Measurements from ENCODE around the gene ABCG4.
"Not testable (repeated sequence)": the region's sequence is repeated elsewhere in the genome, so short reads cannot be mapped to it uniquely, and the experiment has no call there.

Gene ABCG4

DNA sequence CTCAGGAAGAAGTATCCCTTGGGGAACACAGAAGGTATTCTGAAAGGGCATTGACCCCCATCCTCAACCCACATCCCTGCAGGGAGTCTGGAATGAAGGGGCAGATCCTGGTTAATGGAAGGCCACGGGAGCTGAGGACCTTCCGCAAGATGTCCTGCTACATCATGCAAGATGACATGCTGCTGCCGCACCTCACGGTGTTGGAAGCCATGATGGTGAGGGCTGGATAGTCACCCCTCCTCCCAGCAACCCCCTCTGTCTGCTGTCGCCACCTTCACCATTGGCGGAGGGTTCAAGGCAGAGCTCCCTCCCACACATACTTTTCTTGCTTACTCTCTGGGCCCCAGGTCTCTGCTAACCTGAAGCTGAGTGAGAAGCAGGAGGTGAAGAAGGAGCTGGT is 5.3 kb downstream of the ABCG4 start:
- no peak for DNase-seq (ENCODE audit: low read depth)

DNA sequence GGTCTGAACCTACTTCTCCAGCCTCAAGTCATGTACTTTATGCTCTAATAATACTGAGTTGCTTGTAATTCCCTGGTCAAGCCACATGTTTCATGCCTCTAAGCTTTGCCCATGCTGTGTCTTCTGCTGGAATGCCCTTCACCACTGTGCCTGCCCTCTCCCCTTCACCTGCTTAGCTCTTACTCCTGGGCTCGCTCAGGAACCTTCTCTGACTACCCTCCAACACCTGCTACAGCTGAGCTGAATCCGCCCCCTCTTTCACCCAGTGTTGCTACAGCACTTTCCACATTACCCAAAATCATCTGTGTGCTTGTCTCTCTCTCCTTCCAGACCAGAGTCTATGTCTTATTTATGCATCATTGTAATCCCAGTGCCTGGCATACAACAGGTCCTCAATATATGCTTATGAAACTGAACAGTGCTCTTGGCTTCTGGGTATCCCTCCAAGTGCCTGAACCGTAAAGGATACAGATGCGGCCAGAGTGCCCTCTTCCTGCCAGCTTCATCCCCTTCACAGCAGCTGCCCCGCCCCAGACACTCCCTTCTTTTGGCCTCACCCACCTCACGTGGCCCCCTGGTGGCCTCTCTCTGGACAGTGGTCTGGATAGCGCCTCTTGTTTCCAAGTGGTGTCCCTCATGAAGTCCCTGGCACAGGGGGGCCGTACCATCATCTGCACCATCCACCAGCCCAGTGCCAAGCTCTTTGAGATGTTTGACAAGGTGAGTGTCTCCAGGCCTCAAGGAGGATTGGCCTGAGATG is 7.1 kb downstream of the ABCG4 start:
- DNase-seq (ENCODE audit: low read depth), result no peak

DNA sequence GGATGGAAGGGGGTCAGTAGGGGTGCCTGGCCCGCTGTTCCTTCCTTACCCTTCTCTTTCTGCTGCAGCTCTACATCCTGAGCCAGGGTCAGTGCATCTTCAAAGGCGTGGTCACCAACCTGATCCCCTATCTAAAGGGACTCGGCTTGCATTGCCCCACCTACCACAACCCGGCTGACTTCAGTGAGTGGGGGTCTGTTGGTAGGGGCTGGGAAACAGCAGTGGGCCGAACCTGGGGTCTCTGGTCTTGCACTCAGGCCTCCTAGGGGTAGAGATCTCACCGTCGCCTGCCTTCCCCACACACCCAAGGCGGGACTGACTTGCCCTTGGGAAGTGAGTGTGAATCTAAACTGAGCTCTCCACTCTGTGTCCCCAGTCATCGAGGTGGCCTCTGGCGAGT is 7.6 kb downstream of the ABCG4 start:
- no peak for DNase-seq (ENCODE audit: low read depth)

DNA sequence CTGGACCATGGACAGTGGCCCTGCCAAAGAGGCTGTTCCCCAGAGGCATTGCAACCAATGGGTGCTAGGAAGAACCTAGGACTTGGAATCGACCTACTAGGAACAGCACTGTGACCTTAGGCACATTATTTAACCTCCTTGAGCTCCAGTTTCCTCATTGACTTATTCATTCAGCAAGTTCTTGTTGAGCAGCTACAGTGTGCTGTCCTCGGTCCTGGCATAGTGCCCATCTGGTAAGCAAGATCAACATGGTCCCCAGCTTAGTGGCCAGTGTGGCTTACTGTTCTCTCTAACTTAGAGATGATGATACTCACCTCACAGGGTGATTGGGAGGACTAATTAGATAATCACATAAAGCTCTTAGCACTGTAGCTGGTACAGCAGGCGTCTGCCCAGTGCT is 8.2 kb downstream of the ABCG4 start:
- DNase-seq (ENCODE audit: low read depth), result no peak

DNA sequence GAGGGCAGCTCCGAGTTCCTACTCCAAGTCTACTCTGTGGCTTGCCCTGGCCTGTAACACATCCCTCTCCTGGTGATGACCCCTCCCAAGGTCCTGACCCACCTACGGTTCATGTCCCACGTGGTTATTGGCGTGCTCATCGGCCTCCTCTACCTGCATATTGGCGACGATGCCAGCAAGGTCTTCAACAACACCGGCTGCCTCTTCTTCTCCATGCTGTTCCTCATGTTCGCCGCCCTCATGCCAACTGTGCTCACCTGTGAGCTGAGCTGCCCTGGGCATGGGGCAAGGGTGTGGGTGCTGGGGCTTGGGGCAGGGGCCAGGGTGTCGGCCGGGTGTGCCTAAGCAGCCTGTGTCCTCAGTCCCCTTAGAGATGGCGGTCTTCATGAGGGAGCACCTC is 9.6 kb downstream of the ABCG4 start:
- no peak for DNase-seq (ENCODE audit: low read depth)

DNA sequence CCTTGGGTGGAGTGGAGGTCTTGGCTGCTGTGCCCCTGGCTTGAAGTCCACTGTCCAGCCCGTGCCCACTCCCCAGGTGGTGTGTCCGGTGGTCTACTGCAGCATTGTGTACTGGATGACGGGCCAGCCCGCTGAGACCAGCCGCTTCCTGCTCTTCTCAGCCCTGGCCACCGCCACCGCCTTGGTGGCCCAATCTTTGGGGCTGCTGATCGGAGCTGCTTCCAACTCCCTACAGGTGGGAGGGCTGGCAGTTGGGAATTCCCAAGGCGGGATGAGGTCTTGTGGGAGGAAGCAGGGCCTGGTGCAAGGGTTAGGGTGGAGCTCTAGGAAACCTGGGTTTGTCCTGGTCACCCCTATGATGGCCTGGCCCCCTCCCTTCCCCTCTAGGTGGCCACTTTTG is 11.3 kb downstream of the ABCG4 start:
- no peak for DNase-seq (ENCODE audit: low read depth)

DNA sequence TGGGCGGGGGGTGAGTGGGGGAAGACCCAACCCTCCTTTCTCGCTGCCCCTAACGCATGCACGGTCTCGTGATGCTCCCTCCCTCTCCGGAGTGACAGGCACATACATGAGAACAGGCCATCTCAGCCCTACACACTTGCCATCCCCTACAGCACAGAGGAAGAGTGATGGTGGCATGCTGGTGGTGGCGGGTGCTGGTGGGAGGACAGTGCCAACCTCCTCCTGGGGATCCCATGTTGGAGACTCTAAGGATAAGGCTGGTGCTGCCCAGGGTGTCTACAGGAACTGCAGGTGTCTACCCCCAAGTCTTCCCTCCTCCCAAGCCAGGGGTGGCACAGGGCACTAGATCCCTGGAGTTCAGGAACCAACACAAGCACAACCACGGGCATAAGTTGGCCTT is 13.0 kb downstream of the ABCG4 start:
- no peak for DNase-seq (ENCODE audit: low read depth)

DNA sequence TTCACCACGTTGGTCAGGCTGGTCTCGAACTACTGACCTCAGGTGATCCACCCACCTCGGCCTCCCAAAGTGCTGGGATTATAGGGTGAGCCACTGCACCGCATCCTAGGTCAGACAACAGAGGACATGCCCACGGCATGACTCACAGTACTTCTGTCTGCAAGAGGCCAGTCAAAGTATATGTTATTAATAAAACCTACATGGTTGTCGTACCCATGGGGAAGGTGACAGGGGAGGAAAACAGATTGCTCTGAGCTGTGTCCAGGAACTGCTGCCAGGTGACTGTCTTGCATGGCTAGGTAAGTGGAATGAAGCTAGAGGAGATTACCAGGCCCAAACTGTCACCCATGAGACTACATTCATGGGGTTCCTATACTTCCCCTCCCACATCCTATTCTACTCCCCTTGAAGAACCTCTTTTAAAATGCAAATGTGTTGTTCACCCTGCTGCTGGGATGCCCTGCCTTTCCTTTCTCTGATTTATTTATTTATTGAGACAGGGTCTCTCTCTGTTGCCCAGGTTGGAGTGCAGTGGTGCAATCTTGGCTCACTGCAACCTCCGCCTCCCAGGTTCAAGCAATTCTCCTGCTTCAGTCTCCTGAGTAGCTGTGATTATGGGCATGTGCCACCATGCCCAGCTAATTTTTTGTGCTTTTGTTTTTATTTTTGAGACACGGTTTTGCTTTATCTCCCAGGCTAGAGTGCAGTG is 17.7 kb downstream of the ABCG4 start:
- no peak for DNase-seq (ENCODE audit: low read depth)

DNA sequence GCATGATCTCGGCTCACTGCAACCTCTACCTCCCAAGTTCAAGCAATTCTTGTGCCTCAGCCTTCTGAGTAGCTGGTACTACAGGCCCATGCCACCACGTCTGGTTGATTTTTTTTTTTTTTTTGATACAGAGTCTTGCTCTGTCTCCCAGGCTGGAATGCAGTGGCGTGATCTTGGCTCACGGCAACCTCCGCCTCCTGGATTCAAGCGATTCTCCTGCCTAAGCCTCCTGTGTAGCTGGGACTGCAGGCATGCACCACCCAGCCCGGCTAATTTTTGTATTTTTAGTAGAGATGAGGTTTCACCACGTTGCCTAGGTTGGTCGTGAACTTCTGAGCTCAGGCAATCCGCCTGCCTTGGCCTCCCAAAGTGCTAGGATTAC is 18.2 kb downstream of the ABCG4 start:
- DNase-seq (ENCODE audit: low read depth), result not testable (repeated sequence)

DNA sequence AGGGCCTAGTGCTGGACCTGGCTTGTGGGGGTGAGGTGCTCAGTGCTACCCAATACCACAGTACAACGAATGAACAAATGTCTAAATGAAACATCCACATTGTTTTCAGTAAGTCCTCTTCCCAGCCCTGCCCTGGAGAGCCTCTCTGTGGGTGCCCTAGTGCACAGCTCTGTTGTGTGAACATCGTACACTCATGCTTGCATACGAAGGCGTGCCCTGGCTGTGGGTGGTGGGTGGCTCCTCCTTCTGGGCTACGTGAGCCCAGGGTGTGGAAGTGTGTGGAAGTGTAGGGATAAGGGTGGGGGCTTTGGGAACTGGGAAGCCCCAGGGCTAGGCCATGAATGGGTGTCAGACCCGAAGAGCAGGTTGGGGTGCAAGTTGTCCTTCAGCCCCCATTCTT is 19.1 kb downstream of the ABCG4 start:
- DNase-seq (ENCODE audit: low read depth), result no peak

DNA sequence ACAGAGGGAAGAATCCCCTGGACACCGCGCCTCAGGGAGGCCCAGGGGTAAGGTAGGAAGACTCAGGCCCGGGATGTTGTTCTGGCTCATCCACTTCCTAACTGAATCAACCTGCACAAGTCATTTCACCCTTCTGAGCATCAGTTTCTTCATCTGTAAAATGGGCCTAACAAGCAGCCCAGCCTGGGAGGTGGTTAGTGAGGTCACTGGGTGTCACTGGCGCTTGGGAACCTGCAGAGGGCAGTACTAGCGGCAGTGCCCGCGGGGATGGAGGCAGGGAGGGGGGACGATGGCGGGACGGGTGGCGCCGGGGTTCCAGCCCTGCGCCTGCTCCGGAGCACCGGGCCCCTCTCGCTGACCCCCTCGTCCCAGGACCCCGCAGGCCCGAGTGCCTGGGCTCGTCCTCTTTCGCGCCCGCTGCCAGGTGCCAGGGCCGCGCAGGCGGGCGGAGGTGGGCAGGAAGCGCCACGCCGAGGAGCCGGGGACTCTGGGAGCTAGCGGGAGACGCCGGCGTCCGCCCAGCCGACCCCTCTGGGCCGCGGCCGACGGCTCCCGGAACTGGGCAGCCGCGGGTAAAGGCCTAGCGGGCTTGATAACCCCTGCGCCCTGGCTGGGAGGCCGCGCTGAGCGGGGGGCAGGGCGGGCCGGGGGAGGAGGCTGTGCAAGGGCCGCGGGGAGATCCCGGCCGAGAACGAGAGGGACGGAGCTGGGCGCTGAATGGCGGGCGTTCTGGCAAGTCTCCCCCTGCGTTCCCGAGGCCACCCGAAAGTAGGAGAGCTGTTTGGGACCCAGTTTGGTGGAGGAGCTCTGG is 19.8 kb downstream of the ABCG4 start, which contains the start of gene NLRX1:
Gene NLRX1, plus strand, starts transcription at position 255 of the 811 bp plus-strand sequence. CDS start 2,679 bp downstream, outside the sequence.
- peak; percentile 72 for DNase-seq (ENCODE audit: low read depth)

DNA sequence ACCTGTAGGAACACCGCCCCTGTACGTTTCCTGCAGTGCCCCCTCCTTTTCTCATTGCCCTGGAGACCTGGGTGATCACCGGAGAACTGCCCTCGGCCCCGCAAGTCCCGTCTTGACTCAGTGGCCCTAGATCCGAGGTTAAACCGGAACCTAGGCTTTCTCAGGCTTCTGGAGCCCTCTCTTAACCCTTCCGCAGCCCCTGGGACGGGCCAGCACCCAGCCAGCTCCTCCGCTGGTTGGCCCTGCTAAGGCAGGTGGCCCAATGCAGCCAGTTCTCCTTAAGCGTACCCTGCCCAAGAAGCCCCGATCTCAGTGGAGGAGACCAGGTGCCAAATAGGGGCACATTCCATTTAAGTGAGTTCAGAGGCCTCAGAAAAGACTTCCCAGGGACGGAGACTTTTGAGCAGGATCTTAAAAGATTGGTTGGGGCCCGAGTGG is 20.4 kb downstream of the ABCG4 start:
- no peak for DNase-seq (ENCODE audit: low read depth)

DNA sequence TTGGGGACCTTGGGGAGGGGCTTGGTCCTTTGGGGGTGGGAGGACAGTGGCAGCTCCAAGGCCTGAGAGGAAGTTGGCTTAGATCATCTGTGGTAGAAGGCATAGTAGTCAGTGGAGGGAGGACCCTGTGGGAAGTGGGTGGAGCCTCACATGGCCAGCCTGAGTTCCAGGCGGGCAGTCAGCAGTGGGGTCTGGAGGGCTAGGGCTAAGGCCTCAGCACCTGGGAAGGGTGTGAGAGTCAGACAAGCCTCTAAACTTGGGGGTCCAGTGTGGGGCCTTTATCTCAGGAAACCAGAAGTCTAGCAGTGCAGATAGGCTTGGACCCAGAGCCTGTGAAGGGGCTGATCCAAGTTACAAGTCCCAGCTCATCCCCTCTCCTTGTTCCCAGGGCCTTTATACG is 23.7 kb downstream of the ABCG4 start:
- DNase-seq (ENCODE audit: low read depth), result no peak

DNA sequence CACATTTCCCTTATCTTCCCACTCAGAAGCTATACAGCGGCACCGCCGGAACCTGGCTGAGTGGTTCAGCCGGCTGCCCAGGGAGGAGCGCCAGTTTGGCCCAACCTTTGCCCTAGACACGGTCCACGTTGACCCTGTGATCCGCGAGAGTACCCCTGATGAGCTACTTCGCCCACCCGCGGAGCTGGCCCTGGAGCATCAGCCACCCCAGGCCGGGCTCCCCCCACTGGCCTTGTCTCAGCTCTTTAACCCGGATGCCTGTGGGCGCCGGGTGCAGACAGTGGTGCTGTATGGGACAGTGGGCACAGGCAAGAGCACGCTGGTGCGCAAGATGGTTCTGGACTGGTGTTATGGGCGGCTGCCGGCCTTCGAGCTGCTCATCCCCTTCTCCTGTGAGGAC is 24.6 kb downstream of the ABCG4 start:
- no peak for DNase-seq (ENCODE audit: low read depth)

DNA sequence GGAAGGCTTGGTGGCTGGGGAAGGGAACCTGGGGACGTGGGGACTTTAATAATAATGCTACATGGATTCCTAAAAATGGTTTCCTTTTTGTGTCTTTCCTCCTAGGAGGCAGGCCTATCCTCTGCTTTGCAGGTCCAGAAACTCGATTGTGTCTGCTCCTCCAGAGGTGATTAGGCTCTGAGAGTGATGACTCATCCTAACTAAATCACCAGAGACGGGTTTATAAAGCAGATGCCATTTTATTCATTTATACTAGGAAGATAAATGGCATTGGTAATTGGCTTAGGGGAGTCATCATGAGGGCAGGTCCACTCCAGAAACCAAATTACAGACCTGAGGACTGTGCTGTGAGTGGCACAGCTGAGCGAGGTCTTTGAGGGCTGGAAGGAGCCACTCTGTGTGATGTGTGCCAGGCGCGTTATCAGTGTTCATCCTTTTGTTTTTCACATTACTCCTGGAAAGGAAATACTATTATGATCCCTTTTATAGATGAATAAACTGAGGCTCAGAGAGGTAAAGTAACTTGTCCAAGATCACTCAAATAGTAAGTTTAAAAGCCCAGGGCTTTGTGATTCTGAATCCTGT is 26.7 kb downstream of the ABCG4 start:
- DNase-seq (ENCODE audit: low read depth), result no peak

DNA sequence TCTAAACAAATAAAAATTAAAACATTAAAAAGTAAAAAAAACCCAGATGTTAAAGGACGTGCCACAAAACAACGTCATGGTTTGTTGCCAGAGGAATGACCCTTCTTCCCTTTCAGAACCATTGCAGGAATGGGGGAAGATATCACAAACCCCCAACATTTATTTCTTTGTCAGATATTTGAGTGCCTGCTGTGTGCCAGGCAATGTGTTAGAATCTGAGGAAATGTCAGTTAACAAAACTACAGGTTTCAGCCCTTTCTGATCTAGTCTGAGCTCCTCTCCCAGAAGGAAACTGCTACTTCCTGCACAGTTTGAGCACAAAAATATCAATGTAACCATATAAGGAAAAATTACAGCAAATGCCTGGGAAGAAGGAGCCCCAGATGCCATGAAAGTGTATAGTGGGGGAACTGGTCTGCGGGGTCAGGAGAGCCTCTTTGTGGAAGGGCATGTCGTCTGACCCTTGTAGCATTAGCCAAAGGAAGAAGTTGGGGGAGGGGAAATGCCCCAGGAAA is 29.4 kb downstream of the ABCG4 start:
- no peak for DNase-seq (ENCODE audit: low read depth)

DNA sequence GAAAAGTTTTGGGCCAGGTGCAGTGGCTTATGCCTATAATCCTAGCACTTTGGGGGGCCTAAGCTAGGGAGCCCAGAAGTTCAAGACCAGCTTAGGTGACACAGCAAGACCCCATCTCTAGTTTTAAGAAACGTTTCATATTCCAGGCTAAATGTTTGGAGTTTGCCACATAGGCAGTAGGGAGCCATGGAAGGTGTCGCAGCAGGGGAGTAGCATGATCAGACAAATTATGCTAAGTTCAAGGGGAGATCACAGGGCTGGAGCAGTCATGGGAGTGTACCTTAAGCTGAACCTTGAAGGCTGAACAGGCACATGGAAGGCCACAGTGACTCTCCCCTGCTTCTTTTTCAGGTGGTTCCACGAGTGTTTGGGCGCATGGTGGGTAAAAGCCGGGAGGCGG is 30.5 kb downstream of the ABCG4 start:
- no peak for DNase-seq (ENCODE audit: low read depth)

DNA sequence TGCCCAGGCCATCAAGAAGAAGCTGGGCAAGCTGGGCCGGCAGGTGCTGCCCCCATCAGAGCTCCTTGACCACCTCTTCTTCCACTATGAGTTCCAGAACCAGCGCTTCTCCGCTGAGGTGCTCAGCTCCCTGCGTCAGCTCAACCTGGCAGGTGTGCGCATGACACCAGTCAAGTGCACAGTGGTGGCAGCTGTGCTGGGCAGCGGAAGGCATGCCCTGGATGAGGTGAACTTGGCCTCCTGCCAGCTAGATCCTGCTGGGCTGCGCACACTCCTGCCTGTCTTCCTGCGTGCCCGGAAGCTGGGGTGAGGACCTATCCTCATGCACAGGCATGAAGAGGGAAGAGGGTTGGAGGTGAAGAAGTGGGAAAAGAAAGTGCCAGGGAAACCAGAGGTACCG is 31.1 kb downstream of the ABCG4 start:
- no peak for DNase-seq (ENCODE audit: low read depth)

DNA sequence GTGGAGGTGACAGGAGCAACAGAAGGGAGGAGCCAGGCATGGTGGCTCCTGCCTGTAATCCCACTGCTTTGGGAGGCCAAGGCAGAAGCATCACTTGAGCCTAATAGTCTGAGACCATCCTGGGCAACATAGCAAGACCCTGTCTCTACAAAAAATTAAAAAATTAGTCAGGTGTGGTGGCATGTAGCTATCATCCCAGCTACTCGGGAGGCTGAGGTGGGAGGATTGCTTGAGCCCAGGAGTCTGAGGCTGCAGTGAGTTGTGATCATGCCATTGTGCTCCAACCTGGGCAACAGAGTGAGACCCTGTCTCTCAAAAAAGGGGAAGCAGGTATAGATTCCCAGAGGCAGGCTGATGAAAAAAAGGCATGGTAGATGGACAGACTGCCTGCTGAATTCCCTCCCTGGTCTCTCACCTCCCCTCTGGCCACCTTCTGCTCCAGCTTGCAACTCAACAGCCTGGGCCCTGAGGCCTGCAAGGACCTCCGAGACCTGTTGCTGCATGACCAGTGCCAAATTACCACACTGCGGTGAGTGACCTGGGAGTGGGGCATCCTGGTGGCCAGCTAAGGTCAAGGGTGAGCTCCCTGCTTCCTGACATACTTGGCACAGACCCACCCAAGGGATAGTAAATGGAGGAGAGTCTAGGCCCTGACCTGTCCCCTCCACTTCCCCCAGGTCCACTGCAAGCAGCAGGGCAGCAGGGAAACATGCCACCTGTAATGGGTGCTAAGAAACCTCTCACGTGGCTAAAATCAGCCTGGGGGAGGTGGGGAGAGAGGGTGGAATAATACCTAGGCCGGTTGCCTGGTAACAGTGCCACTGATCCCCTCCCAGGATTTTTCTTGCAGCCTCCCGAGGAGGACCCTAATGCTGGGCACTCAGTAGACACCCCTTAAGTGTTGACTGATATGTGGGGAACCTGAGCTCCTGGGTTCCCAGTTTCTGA is 32.2 kb downstream of the ABCG4 start:
- DNase-seq (ENCODE audit: low read depth), result no peak

DNA sequence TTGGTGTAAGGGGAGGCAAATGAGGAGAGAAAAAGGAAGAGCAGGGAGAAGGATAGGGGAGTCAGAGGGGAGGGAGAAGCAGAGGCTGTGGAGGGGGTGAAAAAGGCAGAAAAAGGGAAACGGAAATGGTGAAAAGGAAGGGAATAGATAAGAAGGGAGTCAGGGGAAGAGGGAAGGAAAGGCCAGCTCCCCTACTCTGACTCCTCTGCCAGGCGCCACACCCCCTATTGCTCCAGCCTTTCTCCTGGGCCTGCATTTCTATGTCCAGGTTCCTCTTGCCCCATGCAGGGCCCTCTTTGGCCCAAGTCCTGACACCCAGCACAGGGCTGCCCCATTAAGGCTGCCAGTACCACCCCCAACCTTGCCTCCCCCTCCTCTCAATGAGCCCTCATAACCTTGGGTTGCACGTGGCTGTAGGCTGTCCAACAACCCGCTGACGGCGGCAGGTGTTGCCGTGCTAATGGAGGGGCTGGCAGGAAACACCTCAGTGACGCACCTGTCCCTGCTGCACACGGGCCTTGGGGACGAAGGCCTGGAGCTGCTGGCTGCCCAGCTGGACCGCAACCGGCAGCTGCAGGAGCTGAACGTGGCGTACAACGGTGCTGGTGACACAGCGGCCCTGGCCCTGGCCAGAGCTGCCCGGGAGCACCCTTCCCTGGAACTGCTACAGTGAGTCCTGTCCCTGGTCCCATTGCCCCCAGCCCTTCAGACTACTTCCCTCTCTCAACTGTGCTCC is 33.0 kb downstream of the ABCG4 start:
- no peak for DNase-seq (ENCODE audit: low read depth)
